ENCODE results near the gene TNNI2.
"Not testable (repeated sequence)": the region's sequence is repeated elsewhere in the genome, so short reads cannot be mapped to it uniquely, and the experiment has no call there.

The TNNI2 gene

DNA sequence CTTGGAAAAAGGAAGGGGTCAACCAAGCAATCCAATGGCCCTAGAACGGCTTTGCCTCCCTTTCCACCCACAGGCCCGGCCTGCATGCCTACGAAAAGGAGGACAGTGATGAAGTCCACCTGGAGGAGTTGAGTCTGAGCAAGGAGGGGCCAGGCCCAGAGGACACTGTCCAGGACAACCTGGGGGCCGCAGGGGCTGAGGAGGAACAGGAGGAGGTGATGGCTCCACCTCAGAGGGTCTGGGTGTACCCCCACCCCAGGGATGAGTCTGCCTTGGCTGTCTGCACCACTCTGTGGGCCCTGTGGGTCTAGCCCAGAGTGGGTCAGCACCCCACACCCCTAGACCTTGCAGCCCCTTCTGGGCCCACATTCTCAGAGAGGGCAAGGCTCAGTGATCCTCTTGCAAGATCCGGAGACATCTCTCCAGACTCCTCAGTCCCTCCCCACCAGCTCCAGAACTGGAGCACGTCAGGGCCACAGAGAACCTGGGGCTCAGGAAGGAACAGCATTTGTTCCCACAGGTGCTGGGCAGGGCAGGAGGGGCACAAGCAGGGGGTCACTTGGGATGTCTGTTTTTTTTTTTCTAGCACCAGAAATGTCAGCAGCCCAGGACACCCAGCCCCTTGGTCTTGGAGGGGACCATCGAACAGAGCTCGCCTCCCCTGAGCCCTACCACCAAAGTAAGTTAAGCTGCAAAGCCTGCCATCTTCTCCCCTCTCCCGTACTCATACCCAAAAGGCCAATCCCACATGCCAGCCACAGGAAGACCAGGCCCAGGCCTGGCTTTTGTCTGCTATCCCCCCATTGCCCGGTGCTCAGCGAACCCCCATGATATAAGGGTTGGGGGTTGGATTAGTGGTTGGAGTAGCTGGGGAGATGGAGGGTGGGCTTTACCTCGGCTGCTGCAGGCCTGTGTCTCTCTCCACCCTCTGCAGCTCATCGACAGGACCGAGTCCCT, 44.8 kb downstream of the TNNI2 start:
- peaks cover 100% of the 10 kb centered on the region for H3K36me3 ChIP-seq
- H3K27me3 ChIP-seq: peaks cover 27% of the 10 kb centered on the region
- H3K27ac ChIP-seq: peak overlapping the region; percentile 64
- peaks cover 43 to 63% of the 10 kb centered on the region in 2 experiments for H3K4me1 ChIP-seq (ENCODE audit: control insufficient read depth in 1 of 2, insufficient read depth in 1 of 2, low read depth in 1 of 2, low read length in 1 of 2)
- TF ChIP-seq CTCF (IDR thresholded peaks at IDR 0.05): no peak
- no peaks in the 10 kb centered on the region for H3K9me3 ChIP-seq
- H3K4me3 ChIP-seq (ENCODE audit: low read depth in 1 of 2, low read length in 1 of 2): no peak overlapping the region

- peaks cover 34% of the 10 kb centered on the region for H3K27me3 ChIP-seq
- no peaks in the 10 kb centered on the region for H3K9me3 ChIP-seq
- peak overlapping the region; percentile 64 for H3K27ac ChIP-seq
- peaks cover 100% of the 10 kb centered on the region for H3K36me3 ChIP-seq
- no peak for TF ChIP-seq CTCF (IDR thresholded peaks at IDR 0.05)
- H3K4me1 ChIP-seq (ENCODE audit: control insufficient read depth in 1 of 2, insufficient read depth in 1 of 2, low read depth in 1 of 2, low read length in 1 of 2): peaks cover 48 to 63% of the 10 kb centered on the region in 2 experiments
- no peak overlapping the region for H3K4me3 ChIP-seq (ENCODE audit: low read depth in 1 of 2, low read length in 1 of 2)
These were observed 45.5 kb downstream of the TNNI2 start for GRCh38 chr11:1884303-1884700.

GRCh38 chr11:1886551-1886950, 47.8 kb downstream of the TNNI2 start:
- peaks cover 100% of the 10 kb centered on the region for H3K36me3 ChIP-seq
- not testable (repeated sequence) for H3K27ac ChIP-seq; H3K9me3 ChIP-seq; H3K4me3 ChIP-seq (ENCODE audit: low read depth in 1 of 2, low read length in 1 of 2)
- H3K27me3 ChIP-seq: peaks cover 40% of the 10 kb centered on the region
- peaks cover 32 to 63% of the 10 kb centered on the region in 2 experiments for H3K4me1 ChIP-seq (ENCODE audit: control insufficient read depth in 1 of 2, insufficient read depth in 1 of 2, low read depth in 1 of 2, low read length in 1 of 2)

DNA sequence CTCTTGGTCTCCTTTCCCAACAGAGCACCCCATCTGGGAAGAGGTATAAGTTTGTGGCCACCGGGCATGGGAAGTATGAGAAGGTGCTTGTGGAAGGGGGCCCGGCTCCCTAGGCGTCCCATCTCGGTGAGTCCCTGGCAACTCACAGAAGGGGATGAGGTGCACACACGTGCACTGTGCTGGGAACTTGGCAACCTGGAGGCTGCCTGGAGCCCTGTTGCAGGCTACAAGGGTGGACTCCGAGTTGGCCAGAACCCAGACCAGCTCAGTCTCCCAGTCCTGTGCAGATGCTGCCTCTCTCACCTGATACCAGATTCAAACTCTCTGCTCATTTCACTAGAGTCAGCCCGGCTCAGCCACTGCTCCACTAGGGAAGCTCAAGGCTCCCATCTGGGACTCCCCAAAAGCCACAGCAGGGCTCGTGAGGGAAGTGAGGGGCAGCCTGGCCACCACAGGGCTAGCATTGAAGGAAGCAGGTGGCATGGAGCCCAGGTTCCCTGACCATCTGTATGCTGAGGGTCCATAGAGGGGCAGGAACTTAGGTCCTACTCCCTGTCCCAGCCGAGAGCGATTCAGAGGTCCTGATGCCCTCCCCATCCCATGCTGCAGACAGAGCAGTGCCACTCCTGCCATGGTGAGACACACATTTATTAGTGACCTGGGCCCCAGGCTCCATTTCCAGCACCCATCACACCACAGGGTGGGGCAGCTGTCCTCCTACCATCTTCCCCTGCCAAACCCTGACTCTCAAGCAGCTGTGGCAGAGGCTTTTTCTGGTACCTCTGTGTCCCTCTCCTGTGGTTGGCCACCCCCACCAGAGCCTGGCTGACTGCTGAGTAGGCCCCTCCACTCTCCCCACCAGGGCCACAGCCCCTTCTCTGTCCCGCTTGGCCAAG, 48.9 kb downstream of the TNNI2 start:
- TF ChIP-seq CTCF (IDR thresholded peaks at IDR 0.05): no peak
- peaks cover 40% of the 10 kb centered on the region for H3K27me3 ChIP-seq
- no peaks in the 10 kb centered on the region for H3K9me3 ChIP-seq
- H3K4me1 ChIP-seq (ENCODE audit: control insufficient read depth in 1 of 2, insufficient read depth in 1 of 2, low read depth in 1 of 2, low read length in 1 of 2): peaks cover 24 to 56% of the 10 kb centered on the region in 2 experiments
- H3K36me3 ChIP-seq: peaks cover 98% of the 10 kb centered on the region
- H3K27ac ChIP-seq: no peak overlapping the region
- peak overlapping the region in 1 of 2 experiments; percentile 18 for H3K4me3 ChIP-seq (ENCODE audit: low read depth in 1 of 2, low read length in 1 of 2)

DNA sequence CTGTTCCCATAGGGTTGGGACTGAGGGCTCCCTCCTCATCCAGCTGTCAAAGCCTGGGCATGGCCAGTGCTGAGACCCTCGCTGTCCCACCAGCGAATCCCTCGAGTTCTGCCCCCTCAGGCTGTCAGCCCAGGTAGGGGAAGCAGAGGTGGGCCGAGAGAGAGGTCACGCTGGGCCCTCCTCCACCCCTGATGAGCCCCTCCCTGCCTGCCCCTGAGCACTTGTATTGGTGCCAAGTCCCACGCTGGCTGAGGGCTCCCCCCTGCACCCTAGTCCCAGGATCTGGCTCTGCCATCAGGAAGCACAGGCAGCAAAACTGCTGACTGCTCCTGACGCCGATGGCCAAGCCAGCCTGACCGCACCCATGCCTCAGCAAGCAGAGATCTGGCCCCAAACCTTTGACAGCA, 49.6 kb downstream of the TNNI2 start:
- peak overlapping the region in 1 of 2 experiments; percentile 18 for H3K4me3 ChIP-seq (ENCODE audit: low read depth in 1 of 2, low read length in 1 of 2)
- H3K36me3 ChIP-seq: peaks cover 92% of the 10 kb centered on the region
- H3K9me3 ChIP-seq: no peaks in the 10 kb centered on the region
- peaks cover 24 to 56% of the 10 kb centered on the region in 2 experiments for H3K4me1 ChIP-seq (ENCODE audit: control insufficient read depth in 1 of 2, insufficient read depth in 1 of 2, low read depth in 1 of 2, low read length in 1 of 2)
- TF ChIP-seq CTCF (IDR thresholded peaks at IDR 0.05): no peak
- H3K27me3 ChIP-seq: peaks cover 40% of the 10 kb centered on the region
- H3K27ac ChIP-seq: no peak overlapping the region

All from neutrophil (primary cell).